Ascending aorta (tissue), 2 donors: ENCODE measurements around the gene SH3YL1. TPM values are rescaled to one million over a fixed set of nuclear protein-coding genes. Genes with fewer than 3 reads are reported as not detected.

Experiments
- DNase-seq, 2 donors: peaks; one replicate each; pipeline ENCODE4 v3.0.0-alpha.2; 2019; ENCODE audit warnings: low spot score in 2 of 2
- H3K27ac ChIP-seq, 2 donors: fragments of 200-600 bp; sonication (generic); one replicate each; pipeline ENCODE4 v1.5.1; 2016 to 2017; ENCODE audit warnings: mild to moderate bottlenecking in 1 of 2
- H3K27me3 ChIP-seq: fragments of 200-600 bp; sonication (generic); one replicate; pipeline ENCODE4 v1.5.1; 2017
- H3K36me3 ChIP-seq, 2 donors: fragments of 200-600 bp; sonication (generic); one replicate each; pipeline ENCODE4 v1.5.1; 2016
- H3K4me1 ChIP-seq, 2 donors: fragments of 200-600 bp; sonication (generic); one replicate each; pipeline ENCODE4 v1.5.1; 2016 to 2017; ENCODE audit warnings: mild to moderate bottlenecking in 1 of 2
- H3K4me3 ChIP-seq, 2 donors: fragments of 200-600 bp; sonication (generic); one replicate each; pipeline ENCODE4 v1.5.1; 2016 to 2017; ENCODE audit warnings: mild to moderate bottlenecking in 1 of 2
- H3K9me3 ChIP-seq, 2 donors: fragments of 200-600 bp; sonication (generic); one replicate each; pipeline ENCODE4 v1.5.1; 2016
- CTCF ChIP-seq, 3 experiments: fragments of 200-600 bp in 2 of 3; fragments of 450-650 bp in 1 of 3; sonication (generic) in 2 of 3; IDR thresholded peaks; one replicate each; pipeline ENCODE4 v1.5.1; 2016 to 2019; ENCODE audit warnings: antibody characterized with exemption in 3 of 3, mild to moderate bottlenecking in 1 of 3, moderate library complexity in 1 of 3
- intact Hi-C: fragments of 100-400 bp; cut with DNase I; formaldehyde crosslinking; loops from one replicate; pipeline ENCODE4 v1.15.1; 2023
- total RNA-seq: library from RNA; depleted of rRNA; stranded (reverse); fragments of >200 nt; gene quantifications from one replicate; pipeline ENCODE4 v1.1.0, GENCODE V29; 2016

SH3YL1 gene
- total RNA-seq, 1 donor from 2014 or later = 3.0 TPM

DNA sequence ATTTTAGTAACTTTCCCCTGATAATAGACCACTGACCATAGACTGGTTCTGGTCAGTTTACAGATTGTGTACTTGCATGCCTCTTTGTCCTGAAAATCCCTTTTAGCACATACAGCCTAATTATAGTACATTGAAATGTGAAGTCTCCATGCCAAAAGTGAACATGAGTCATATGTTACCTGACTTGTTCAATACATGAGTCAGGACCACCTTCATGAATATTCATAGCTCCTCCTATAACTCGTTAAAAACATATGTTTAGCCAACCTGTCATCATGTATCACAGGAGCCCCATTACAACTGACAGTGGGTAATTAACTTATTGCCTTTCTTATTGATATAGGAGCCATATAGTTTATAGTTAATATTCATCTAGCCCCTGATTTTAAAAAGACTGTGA is 78.6 kb downstream of the SH3YL1 start:
- Histone ChIP-seq H3K4me1 (no peaks in the 10 kb centered on the region), H3K27me3 (no peaks in the 10 kb centered on the region), H3K36me3 (no peaks in the 10 kb centered on the region), H3K4me3 (no peak overlapping the region), H3K27ac (no peak overlapping the region), H3K9me3 (no peaks in the 10 kb centered on the region)
- intact Hi-C loops = no loop called here
- no peak for DNase-seq
- TF ChIP-seq CTCF (IDR thresholded peaks at IDR 0.05) = no peak

GRCh38 chr2:184695-185094 is 79.1 kb downstream of the SH3YL1 start:
- Histone ChIP-seq H3K36me3 (no peaks in the 10 kb centered on the region), H3K27me3 (no peaks in the 10 kb centered on the region), H3K27ac (no peak overlapping the region), H3K4me3 (no peak overlapping the region), H3K9me3 (no peaks in the 10 kb centered on the region), H3K4me1 (no peaks in the 10 kb centered on the region)
- DNase-seq = no peak
- TF ChIP-seq CTCF (IDR thresholded peaks at IDR 0.05) = no peak
- intact Hi-C loops = no loop called here

DNA sequence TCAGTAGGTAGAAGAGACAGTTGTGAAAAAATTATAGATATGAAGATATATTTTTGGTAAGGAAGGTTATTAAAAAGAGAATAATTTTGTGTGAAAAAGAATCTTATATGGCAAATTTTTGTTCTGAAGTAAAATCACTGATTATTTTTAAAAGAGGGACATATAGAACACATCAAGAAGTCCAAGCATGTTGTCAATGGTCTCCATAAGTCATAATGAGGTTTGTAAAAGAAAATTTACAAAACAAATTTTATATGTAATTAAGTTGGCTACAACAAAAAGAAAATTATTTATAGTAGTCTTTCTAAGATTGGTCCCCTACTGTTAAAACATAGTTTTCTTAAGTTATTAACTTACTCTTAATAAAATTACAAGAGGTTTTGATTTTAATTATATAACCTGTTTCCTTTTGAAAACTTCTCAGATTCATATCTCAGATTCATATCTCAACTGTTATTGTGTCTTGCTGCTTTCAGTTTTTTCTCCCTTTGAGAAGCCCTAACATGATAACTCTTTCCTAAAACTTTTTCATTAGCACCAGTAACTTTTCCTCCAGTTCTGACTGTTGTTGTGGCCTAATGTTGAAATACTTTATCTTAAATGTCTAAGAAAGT is 81.2 kb downstream of the SH3YL1 start:
- Histone ChIP-seq H3K9me3 (no peaks in the 10 kb centered on the region), H3K27ac (no peak overlapping the region), H3K4me1 (no peaks in the 10 kb centered on the region), H3K4me3 (no peak overlapping the region), H3K36me3 (no peaks in the 10 kb centered on the region), H3K27me3 (no peaks in the 10 kb centered on the region)
- no peak for DNase-seq
- intact Hi-C loops = no loop called here
- TF ChIP-seq CTCF (IDR thresholded peaks at IDR 0.05) = no peak

GRCh38 chr2:180311-180710 is 83.5 kb downstream of the SH3YL1 start:
- Histone ChIP-seq H3K36me3 (no peaks in the 10 kb centered on the region), H3K4me1 (peaks cover 0 to 4% of the 10 kb centered on the region in 2 donors), H3K27ac (no peak overlapping the region), H3K27me3 (no peaks in the 10 kb centered on the region), H3K4me3 (no peak overlapping the region), H3K9me3 (no peaks in the 10 kb centered on the region)
- intact Hi-C loops = no loop called here
- no peak for DNase-seq
- no peak for TF ChIP-seq CTCF (IDR thresholded peaks at IDR 0.05)

DNA sequence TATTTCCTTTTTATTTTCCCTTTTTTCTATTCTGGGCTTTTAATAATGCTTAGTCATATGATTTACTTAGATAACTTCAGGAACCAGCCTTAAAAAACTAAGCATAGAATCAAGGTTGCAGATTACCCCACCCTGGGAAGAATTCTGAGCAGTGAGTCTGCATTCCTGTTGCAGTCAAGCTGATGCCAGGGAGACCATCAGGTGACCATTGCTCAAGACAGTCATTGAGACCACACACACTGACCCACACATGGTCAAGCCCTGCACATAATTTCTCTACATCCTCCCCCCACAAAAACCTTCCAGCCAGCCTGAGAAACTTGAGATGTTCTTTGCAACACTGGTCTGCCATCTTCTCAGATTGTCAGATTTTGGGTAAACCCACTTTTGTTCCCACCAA is 83.9 kb downstream of the SH3YL1 start:
- Histone ChIP-seq H3K27me3 (no peaks in the 10 kb centered on the region), H3K27ac (no peak overlapping the region), H3K36me3 (no peaks in the 10 kb centered on the region), H3K4me1 (peaks cover 0 to 4% of the 10 kb centered on the region in 2 donors), H3K9me3 (no peaks in the 10 kb centered on the region), H3K4me3 (no peak overlapping the region)
- intact Hi-C loops = no loop called here
- no peak for DNase-seq
- TF ChIP-seq CTCF (IDR thresholded peaks at IDR 0.05) = no peak

DNA sequence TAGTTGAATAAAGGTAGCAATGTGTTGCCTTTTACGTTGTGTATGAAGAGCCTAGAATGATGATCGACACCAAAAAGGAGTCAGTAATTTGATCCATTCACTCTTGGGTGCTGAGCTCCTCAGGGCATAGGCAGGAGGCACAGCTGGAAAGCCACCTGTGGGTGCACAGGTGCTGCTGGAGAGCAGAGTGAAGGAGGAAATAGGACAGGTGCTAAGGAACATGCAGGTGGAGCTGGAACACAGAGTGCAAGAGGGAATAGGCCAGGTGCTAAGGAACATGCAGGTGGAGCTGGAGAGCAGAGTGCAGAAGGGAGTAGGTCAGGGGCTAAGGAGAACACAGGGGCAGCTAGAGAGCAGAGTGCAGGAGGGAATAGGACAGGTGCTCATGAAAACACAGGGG is 86.1 kb downstream of the SH3YL1 start:
- no peaks in the 10 kb centered on the region for H3K27me3 ChIP-seq
- peaks cover 0 to 4% of the 10 kb centered on the region in 2 donors for H3K4me1 ChIP-seq
- intact Hi-C loops = no loop called here
- no peak for TF ChIP-seq CTCF (IDR thresholded peaks at IDR 0.05)
- no peak overlapping the region for H3K27ac ChIP-seq
- no peak overlapping the region for H3K4me3 ChIP-seq
- DNase-seq = no peak
- H3K9me3 ChIP-seq = no peaks in the 10 kb centered on the region
- no peaks in the 10 kb centered on the region for H3K36me3 ChIP-seq
